Keratinocyte (primary cell): ENCODE results near the gene TMEM202. TPM values are rescaled to one million over a fixed set of nuclear protein-coding genes. Genes with fewer than 3 reads are reported as not detected.

Experiments
- DNase-seq: peaks from one replicate; pipeline ENCODE4 v3.0.0-alpha.2; 2011; ENCODE audit warnings: low read depth, missing footprints, low spot score
- FAIRE-seq: peaks from 2 replicates; lab custom pipeline; 2011; peaks lifted over from hg19 to GRCh38; lab: Jason Lieb, UNC
- H2AFZ ChIP-seq: 2 replicates; pipeline ENCODE4 v1.6.0; 2012; ENCODE audit warnings: low read length, control low read depth, inconsistent platforms; ENCODE audit not compliant: control insufficient read depth
- H3K27ac ChIP-seq: 2 replicates; pipeline ENCODE4 v1.5.1; 2011; ENCODE audit warnings: low read length; ENCODE audit not compliant: control insufficient read depth, insufficient read depth
- H3K27me3 ChIP-seq: 3 replicates; pipeline ENCODE4 v1.6.0; 2011; ENCODE audit warnings: low read length; ENCODE audit not compliant: control insufficient read depth, insufficient read depth; ENCODE audit errors: extremely low read depth
- H3K36me3 ChIP-seq, 2 experiments: 2 replicates in 1 of 2; 3 replicates in 1 of 2; pipeline ENCODE4 v1.5.1; 2011; ENCODE audit warnings: low read length in 2 of 2, mild to moderate bottlenecking in 1 of 2; ENCODE audit not compliant: control insufficient read depth in 2 of 2, insufficient read depth in 2 of 2; ENCODE audit errors: extremely low read depth in 1 of 2
- H3K4me1 ChIP-seq: 3 replicates; pipeline ENCODE4 v1.5.1; 2011; ENCODE audit warnings: low read length; ENCODE audit not compliant: control insufficient read depth, insufficient read depth; ENCODE audit errors: extremely low read depth
- H3K4me2 ChIP-seq: 3 replicates; pipeline ENCODE4 v1.6.0; 2011; ENCODE audit warnings: low read depth, low read length; ENCODE audit not compliant: control insufficient read depth, insufficient read depth; ENCODE audit errors: extremely low read depth
- H3K4me3 ChIP-seq, 3 experiments: fragments of 200-600 bp in 1 of 3; sonication (generic) in 1 of 3; 2 replicates in 2 of 3; 3 replicates in 1 of 3; pipeline ENCODE4 v1.5.1; 2011 to 2016; ENCODE audit warnings: low read length in 3 of 3, mild to moderate bottlenecking in 3 of 3, control low read depth in 2 of 3, inconsistent platforms in 1 of 3, low read depth in 1 of 3, mixed read lengths in 1 of 3, mixed run types in 1 of 3, moderate library complexity in 1 of 3; ENCODE audit not compliant: control insufficient read depth in 2 of 3, insufficient read depth in 2 of 3; ENCODE audit errors: extremely low read depth in 1 of 3
- H3K79me2 ChIP-seq: 2 replicates; pipeline ENCODE4 v1.6.0; 2012; ENCODE audit warnings: low read length; ENCODE audit not compliant: control insufficient read depth, insufficient read depth
- H3K9ac ChIP-seq: 3 replicates; pipeline ENCODE4 v1.6.0; 2011; ENCODE audit warnings: low read length; ENCODE audit not compliant: control insufficient read depth, insufficient read depth; ENCODE audit errors: extremely low read depth
- H3K9me1 ChIP-seq: 3 replicates; pipeline ENCODE4 v1.6.0; 2011; ENCODE audit warnings: low read length; ENCODE audit not compliant: control insufficient read depth, insufficient read depth; ENCODE audit errors: extremely low read depth
- H3K9me3 ChIP-seq: 2 replicates; pipeline ENCODE4 v1.5.1; 2012; ENCODE audit warnings: low read depth, low read length; ENCODE audit not compliant: control insufficient read depth
- H4K20me1 ChIP-seq: 3 replicates; pipeline ENCODE4 v1.6.0; 2011; ENCODE audit warnings: low read length; ENCODE audit not compliant: control insufficient read depth, insufficient read depth; ENCODE audit errors: extremely low read depth
- CTCF ChIP-seq, 3 experiments: IDR thresholded peaks in 1 of 3; conservative IDR thresholded peaks in 1 of 3; optimal IDR thresholded peaks in 1 of 3; 2 replicates in 2 of 3; 3 replicates in 1 of 3; pipeline versions ENCODE3 to v1.5.1; 2011; ENCODE audit warnings: low read length in 3 of 3, mild to moderate bottlenecking in 3 of 3, moderate library complexity in 2 of 3, control low read depth in 1 of 3, inconsistent platforms in 1 of 3; ENCODE audit not compliant: insufficient read depth in 2 of 3; ENCODE audit errors: extremely low read depth in 1 of 3
- EZH2 ChIP-seq: IDR thresholded peaks from one replicate; pipeline ENCODE4 v1.6.1; 2012; ENCODE audit warnings: inconsistent platforms, mild to moderate bottlenecking, low read length, moderate library complexity
- dilution Hi-C: fragments of 300-500 bp; cut with MboI; formaldehyde crosslinking; loops from one replicate; pipeline ENCODE4 v1.7.0; 2020; ENCODE audit warnings: low sequenced_read_pairs; ENCODE audit not compliant: extremely low pct_ligation_motif_present
- polyA plus RNA-seq, 5 experiments: library from polyadenylated mRNA; depleted of rRNA in 3 of 5; stranded (reverse) in 3 of 5; stranded (forward) in 1 of 5; unstranded in 1 of 5; fragments of >200 nt; gene quantifications; 1 replicate in 1 of 5; 2 replicates in 3 of 5; 3 replicates in 1 of 5; pipeline versions ENCODE4 v1.2.1 to v1.2.3, GENCODE V29; 2011 to 2012; ENCODE audit warnings: missing spikeins in 2 of 5, low read depth in 1 of 5, low replicate concordance in 1 of 5

Gene TMEM202
- polyA plus RNA-seq, 1 donor (not counting 4 experiments of a cell fraction or from before 2014, with no cell fraction given) = not detected

GRCh38 chr15:72372361-72372760 is 25.7 kb upstream of the TMEM202 start:
- Histone ChIP-seq H3K4me3 (no peak overlapping the region), H3K4me1 (peaks cover 27% of the 10 kb centered on the region), H3K36me3 (peaks cover 0 to 4% of the 10 kb centered on the region in 2 experiments), H3K79me2 (peaks cover 7% of the 10 kb centered on the region), H3K4me2 (no peak overlapping the region), H4K20me1 (no peaks in the 10 kb centered on the region), H2AFZ (no peak overlapping the region), H3K9me1 (no peaks in the 10 kb centered on the region), H3K9me3 (no peaks in the 10 kb centered on the region), H3K27me3 (no peaks in the 10 kb centered on the region), H3K27ac (no peak overlapping the region), H3K9ac (no peak overlapping the region)
- dilution Hi-C loops = no loop called here
- FAIRE-seq (no peak), DNase-seq (no peak)
- TF ChIP-seq CTCF (optimal IDR thresholded peaks at IDR 0.05 in 1 of 3, IDR thresholded peaks at IDR 0.05 in 1 of 3, conservative IDR thresholded peaks at IDR 0.05 in 1 of 3; ENCODE audit: extremely low read depth in 1 of 3, insufficient read depth in 2 of 3, low read length in 3 of 3) (no peak), EZH2 (no peak)

- H3K79me2 ChIP-seq = peaks cover 7% of the 10 kb centered on the region
- no peak for DNase-seq
- H3K9me1 ChIP-seq = no peaks in the 10 kb centered on the region
- no peaks in the 10 kb centered on the region for H4K20me1 ChIP-seq
- H3K36me3 ChIP-seq = no peaks in the 10 kb centered on the region
- no peaks in the 10 kb centered on the region for H3K27me3 ChIP-seq
- H3K4me1 ChIP-seq = peaks cover 16% of the 10 kb centered on the region
- TF ChIP-seq EZH2 (no peak), CTCF (optimal IDR thresholded peaks at IDR 0.05 in 1 of 3, IDR thresholded peaks at IDR 0.05 in 1 of 3, conservative IDR thresholded peaks at IDR 0.05 in 1 of 3; ENCODE audit: extremely low read depth in 1 of 3, insufficient read depth in 2 of 3, low read length in 3 of 3) (no peak)
- peak overlapping the region; percentile 41 to 80 (median 76) for H3K4me3 ChIP-seq
- H3K9ac ChIP-seq = peak overlapping the region; percentile 97
- H3K27ac ChIP-seq = peak overlapping the region; percentile 92
- dilution Hi-C loops = no loop called here
- no peak for FAIRE-seq
- H3K4me2 ChIP-seq = peak overlapping the region; percentile 88
- H2AFZ ChIP-seq = peak overlapping the region; percentile 99
- H3K9me3 ChIP-seq = no peaks in the 10 kb centered on the region
Observed at GRCh38 chr15:72375501-72375845, 22.6 kb upstream of the TMEM202 start.
